Ureter (tissue), 1 donor: ENCODE data around the gene PGAP1. TPM values are rescaled to one million over a fixed set of nuclear protein-coding genes. Genes with fewer than 3 reads are reported as not detected.

Experiments used
- DNase-seq: peaks from one replicate; pipeline ENCODE4 v3.0.0-alpha.2; 2020; ENCODE audit warnings: low spot score
- total RNA-seq: library from RNA; stranded (reverse); gene quantifications from one replicate; pipeline ENCODE4 v1.2.4, GENCODE V29; 2023
- donor health status: DM: yes; HTN: yes; CAD: no.

The PGAP1 gene, protein sequence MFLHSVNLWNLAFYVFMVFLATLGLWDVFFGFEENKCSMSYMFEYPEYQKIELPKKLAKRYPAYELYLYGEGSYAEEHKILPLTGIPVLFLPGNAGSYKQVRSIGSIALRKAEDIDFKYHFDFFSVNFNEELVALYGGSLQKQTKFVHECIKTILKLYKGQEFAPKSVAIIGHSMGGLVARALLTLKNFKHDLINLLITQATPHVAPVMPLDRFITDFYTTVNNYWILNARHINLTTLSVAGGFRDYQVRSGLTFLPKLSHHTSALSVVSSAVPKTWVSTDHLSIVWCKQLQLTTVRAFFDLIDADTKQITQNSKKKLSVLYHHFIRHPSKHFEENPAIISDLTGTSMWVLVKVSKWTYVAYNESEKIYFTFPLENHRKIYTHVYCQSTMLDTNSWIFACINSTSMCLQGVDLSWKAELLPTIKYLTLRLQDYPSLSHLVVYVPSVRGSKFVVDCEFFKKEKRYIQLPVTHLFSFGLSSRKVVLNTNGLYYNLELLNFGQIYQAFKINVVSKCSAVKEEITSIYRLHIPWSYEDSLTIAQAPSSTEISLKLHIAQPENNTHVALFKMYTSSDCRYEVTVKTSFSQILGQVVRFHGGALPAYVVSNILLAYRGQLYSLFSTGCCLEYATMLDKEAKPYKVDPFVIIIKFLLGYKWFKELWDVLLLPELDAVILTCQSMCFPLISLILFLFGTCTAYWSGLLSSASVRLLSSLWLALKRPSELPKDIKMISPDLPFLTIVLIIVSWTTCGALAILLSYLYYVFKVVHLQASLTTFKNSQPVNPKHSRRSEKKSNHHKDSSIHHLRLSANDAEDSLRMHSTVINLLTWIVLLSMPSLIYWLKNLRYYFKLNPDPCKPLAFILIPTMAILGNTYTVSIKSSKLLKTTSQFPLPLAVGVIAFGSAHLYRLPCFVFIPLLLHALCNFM
- 40.3 TPM for total RNA-seq

DNA sequence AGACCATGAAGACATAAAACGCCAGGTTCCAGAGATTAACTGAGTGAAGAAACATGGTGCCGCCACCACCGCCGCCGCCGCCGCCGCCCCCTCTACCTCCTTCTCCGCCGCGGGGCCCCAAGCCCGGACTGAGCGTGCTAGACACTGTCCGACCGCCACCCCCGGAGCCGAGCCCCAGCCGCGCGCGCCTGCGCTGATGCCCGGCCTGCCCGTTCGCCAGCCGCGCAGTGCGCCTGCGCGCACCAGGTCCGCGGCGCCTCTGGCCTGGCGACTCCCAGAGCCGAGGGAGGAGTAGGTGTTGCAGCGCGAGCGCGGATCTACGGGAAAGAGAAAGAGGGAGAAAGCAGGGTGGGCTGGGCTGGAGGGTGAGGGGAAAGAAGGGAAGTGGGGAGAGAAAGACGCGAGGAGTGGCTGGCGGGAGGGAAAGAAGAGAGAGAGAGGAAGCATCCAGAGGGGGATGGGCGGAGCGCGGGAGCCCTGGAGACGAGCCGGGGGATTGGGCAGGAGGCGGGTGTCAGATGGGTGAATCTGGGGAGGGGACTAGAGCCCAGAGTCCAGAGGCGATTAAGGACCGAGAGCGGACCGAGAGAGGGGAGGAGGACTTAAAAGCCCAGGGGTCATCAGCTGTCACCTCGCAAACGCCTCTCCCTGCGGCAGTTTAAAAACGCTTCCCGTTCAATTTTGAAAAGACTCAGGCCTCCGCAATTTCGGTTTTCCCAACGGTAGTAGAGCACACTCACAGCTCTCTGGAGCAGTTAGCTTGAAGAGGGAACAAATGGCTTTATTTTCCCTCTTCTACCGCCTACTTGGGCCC, at the start of gene PGAP1:
TSS of gene PGAP1 (minus strand) at position 146 of the 814 bp plus-strand sequence. CDS start at position 55, 91 bp downstream.
- peak; percentile 90 for DNase-seq

DNA sequence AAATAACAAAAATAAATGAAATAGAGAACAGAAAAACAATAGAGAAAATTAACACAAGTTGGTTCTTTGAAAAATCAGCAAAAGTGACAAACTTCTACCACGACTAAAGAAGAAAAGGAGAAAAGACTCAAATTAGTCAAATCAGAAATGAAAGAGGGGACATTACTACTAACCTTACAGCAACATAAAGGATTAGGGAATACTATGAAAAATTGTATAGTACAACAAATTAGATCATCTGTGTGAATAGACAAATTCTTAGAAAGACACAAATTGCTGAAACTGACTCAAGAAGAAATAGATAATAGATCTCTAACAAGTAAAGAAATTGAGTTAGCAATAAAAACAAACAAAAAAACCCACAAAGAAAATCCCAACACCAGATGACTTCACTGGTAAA, 48.5 kb upstream of the PGAP1 start:
- DNase-seq: no peak

DNA sequence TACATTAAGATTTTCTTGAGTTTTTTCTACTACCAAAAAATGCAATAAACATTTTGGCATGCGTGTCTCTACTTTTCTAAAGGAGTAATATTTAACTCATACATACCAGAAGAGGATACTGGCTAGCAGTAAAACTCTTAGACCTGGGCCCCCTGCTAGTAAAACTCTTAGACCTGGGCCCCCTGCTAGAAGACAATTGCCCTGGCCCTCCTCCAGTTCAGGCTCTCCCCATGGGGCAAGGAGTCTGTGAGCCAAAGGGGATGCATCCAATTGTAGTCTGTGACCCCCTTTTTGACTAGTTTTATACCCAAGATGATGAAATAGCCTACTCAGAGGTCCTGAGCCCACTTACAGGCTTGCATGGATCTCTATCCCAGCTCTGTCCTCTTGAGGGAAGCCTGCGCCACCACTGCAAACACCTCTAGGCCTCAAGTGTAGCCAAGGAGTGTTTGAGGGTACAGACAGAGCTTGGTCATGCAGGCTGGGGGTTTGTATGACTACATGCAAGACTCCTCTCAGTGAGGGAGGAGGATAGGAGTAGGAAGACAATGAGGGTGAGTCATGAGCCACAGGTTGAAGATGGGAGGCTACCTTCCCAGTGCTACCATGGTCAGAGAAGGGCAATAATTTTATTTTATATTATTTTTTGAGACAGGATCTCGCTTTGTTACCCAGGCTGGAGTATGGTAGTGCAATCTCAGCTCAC, 45.2 kb upstream of the PGAP1 start:
- no peak for DNase-seq

DNA sequence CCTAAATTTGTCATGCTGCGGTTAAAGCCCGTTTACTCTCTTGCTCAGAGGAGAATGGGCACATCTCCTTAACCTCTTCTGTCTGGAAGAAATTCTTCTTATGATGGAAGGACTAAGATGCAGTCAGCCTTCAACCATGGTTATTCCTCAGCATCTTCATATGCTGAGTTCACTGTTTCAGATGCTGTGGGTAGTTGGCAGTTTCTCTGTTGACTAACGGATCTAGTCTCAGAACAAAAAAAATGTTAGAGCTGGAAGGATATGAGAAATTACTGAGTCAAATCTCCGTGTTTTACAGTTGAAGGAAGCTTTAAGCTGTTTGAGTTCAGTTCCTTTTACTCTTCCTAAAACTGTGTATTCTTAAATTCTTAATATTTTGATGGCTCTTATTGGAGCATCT, 43.6 kb upstream of the PGAP1 start:
- no peak for DNase-seq

DNA sequence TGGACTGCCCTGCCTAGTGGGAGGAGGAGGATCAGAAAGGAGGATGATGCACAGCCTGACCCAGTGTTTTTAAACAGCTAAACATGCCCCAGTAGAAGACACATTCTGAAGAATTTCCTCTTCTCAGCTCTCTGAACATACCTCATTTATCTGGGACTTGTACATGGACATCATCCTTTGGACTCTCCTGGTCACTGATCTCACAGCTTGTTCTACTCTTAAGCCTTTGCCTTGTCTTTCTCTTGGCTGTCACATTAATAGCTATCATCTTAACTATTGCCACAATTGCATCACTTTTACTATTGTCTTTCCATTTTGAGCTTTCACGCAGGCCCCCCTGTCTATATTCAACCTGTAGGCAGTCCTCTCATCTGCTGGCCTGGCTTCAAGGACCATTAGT, 42.0 kb upstream of the PGAP1 start:
- DNase-seq: no peak

DNA sequence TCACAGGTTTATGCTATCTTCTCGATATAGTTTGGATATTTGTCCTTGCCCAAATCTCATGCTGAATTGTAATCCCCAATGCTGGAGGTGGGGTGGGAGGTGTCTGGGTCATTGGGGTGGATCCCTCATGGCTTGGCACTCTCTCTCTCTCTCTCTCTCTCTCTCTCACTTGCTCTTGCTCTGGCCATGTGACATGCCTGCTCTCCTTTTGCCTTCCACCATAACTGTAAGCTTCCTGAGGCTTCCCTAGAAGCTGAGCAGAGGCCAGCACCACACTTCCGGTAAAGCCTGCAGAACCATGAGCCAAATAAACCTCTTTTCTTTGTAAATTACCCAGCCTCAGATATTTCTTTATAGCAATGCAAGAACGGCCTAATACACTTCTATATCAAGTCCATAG, 41.3 kb upstream of the PGAP1 start:
- DNase-seq: no peak

DNA sequence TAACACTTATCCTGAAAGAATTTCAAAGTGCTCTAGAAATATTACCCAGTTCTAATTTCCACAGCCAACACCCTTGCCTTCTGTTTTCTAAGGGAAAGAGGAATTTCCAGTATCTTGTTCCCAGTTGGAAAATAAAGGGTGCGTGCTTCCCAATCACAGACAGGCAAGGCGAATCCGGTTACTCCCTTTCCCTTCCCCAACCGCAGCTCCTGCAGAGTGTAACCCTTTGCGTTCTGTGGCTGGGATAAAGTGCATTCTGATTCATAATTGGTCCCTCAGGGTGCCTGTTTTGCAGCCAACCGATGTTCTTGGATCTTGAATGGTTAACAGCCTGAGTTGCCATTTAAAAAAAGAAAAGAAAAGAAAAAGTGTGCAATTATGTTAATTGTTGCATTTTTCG, 40.6 kb upstream of the PGAP1 start:
- DNase-seq: no peak

DNA sequence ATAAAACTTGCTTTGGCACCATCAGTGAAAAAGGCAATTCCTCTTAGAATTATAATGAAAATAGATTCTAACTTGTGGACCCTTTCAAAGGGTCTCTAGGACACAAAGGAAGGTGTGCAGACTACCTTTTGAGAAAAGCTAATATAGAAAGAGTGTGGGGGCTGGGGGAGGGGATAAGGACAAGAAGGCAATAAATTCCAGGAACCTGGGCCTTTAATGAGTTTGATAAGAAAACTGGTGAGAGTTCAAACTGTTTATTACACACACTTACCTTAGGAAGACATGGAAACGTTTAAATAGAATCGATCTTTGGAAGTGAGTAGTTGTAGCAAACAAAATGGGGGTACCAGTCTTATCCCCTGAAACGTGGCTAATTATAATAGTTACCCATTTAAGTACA, 39.6 kb upstream of the PGAP1 start:
- DNase-seq: no peak

DNA sequence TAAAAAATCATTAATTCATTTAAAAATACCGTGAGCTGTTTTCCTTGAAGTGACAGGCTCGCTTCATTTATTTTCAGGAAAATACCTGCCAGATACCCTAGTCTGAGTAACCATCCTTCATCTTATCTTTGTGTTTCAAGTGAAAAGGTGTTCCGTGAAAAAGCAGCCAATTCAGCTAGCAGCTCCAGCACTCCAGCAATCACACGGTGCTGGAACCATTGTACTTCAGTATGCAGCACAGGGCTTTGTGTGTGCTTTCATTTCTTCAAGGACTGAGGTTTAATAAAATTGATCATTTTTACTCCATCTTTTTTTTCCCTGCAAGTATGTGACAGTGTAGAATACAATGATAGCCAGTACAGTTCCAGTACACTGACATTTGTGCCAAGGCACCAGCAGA, 39.1 kb upstream of the PGAP1 start:
- no peak for DNase-seq

DNA sequence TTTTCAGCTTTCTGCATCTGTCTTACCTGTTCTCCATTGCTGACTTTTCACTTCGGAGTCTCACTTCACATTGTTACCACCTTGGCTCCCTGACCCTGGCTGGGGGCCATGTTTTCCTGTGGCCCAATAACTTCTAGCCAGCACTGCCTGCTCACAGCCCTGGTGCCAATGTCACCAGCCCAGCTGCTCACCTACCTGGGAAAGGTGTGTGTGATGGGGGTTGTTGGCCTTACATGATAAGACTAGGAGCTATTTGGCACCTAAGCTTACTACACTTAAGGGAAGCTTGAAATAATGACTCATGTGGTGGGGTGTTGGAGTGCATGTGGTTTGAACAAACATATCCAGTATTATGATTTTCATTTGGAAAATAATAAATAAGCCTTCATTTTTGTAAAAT, 37.5 kb upstream of the PGAP1 start:
- no peak for DNase-seq

DNA sequence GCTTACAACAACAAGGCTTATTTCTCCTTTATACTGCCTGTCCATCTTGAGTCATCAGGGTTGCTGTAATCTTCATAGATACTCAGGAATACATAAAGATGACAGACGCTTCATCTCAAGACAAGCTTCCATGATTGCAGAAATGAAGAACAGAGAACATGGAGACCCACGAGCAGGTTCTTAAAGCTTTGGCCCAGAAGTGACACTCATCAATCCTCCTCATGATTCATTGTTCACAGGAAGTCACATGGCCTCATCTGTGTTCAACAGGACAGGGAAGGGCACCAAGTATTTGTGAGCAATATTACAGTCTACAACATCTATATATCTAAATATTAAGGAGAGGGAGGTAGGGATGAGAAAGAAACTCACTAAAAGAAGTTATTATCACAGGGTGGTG, 36.5 kb upstream of the PGAP1 start:
- DNase-seq: no peak

DNA sequence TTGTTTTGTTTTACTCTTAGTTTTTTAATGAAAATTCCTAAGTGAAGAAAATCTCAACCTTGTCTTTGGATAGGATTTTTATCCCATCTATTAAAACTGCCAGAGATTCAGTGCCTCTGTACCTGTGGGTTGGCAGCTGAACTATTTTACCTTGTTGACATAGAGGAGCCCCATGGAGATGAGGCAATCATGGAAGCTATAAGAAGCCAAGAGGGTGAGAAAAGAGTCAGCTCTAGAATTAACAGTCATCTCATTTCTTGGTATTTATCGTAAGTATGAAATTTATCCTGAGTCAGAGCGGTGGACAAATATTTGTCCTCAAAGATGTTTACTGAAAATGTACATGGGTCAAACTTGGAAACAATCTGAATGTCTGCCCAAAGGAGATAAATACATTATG, 35.8 kb upstream of the PGAP1 start:
- DNase-seq: no peak

DNA sequence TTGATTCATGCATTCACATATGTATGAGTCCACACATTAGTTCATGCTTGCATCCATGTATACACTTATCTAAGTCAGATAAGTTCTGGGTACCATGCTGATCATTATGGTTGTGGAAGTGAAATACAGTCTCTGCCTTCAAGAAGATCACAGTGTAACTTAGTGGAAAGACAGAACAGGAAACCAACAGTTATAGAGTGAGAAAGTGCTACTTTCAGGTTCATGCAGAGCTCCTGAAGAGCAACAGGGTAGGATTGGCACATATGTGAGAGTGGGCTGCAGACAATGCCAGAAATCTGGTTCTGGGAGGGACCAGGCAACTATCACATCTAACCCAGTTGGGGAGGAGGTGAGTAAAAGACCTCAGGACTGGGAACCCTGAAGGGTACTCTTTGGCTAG, 35.4 kb upstream of the PGAP1 start:
- DNase-seq: no peak

DNA sequence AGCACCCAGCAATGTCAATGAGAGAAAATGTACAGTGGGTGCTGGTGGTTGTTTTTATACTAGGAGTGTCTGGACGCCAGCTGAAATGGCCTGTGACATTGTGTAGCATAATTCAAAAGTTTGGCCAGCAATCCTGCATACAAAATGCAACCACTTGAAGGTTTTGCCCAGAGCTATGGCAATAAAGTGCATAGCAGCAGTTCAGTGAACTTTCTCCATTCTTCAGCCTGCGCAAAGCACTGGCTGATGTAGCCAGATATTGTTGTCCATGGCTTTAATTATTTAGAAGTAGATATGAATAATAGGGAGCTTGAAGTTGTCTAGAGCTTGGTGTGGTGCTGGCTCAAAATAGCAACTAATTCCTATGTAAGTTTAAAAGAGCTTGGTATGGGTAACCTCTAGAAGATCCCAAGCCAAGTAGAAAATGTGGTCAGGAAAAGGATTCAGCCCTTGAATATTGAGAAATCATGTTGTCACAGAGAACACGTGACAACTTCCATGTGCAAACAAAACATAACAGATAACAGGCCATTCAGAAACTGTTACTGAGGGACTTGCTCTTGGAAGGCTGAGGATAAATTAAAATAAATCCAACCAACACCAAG, 33.3 kb upstream of the PGAP1 start:
- DNase-seq: no peak

DNA sequence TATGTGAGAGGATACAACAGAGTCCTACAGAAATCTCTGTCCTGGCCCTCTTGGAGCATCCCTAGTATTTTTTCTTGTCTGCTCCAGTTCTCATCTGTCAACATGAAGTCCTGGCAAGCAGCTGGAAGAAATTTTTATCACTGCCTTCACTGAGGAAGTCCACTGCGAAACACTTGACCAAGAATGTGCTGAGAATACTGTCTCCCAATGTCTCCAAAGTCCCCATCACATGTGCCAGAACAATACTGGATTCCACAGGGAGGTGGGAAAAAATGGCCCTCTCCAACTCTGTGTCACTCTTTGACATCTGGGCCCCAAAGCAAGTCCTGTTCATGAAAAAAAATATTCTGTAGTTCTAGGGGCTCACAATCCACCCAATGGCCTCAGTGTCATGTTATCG, 32.8 kb upstream of the PGAP1 start:
- no peak for DNase-seq

DNA sequence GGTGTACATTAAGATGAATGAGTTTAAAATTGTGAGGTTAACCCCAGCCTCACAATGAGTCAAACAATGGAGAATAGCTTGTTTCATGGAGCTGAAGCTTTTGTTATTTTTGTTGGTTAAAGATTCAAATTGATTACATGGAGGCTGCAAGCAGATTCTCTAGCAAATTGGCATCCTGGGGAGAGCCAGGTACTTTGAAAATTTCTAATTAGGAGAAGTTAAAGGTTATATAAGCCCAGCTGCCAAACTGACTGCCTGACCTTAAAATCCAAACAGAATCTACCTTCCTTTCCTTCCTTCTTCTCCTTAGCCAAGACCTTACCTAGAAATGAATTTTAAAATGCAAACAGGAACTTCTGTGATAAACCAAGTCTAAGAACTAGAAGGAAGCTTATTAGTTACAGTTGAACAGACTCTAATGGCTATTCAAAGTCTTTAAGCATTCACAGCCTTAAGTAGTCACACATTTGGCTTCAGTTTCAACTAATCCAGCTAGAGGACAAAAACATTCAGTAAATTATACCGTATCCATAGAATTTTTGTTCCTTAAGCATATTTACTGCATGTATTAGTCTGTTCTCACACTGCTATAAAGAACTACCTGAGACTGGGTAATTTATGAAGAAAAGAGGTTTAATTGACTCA, 31.5 kb upstream of the PGAP1 start:
- no peak for DNase-seq

DNA sequence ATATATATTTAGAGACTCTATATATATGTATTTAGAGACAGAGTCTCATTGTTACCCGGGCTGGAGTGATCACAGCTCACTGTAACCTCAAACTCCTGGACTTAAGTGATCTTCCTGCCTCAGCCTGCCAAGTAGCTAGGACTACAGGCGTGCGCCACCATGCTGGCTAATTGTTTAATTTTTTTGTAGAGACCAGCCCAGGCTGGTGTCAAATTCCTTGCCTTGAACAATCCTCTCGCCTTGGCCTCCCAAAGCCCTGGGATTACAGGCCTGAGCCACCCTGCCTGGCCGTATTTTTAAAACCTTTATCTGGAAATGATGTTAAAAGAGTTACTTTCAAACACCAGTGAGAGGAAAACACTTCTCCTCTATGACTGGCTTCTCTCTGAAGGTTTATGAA, 30.9 kb upstream of the PGAP1 start:
- DNase-seq: no peak

DNA sequence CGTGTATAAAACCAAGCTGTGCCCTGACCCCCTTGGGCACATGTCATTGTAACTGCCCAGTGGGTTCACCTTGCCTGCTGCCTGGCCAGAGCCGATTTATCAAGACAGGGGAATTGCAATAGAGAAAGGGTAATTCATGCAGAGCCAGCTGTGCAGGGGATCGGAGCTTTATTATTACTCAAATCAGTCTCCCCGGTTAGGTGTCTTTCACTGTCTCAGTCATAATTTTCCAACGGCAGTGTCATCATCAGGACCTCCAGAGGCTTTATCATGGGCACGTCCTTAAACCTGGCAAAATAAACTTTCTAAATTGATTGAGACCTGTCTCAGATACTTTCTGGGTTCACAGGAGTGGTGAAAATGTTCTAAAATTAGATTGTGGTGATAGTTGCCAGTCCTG, 29.6 kb upstream of the PGAP1 start:
- no peak for DNase-seq

DNA sequence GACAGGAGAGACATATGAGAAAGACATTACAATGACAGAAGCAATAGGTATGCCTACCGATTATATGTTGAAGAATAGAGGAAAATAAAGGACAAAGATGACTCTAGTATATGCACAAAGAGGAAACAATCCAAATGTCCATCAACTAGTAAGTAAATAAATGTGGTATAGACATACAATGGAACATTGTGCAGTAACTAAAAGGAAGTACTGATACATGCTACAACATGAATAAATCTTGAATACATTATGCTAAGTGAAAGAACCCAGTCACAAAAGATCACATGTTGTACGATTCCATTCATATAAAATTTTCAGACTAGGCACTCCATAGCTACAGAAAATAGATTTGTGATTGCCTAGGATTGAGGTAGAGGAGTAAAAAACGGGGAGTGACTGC, 28.5 kb upstream of the PGAP1 start:
- no peak for DNase-seq

DNA sequence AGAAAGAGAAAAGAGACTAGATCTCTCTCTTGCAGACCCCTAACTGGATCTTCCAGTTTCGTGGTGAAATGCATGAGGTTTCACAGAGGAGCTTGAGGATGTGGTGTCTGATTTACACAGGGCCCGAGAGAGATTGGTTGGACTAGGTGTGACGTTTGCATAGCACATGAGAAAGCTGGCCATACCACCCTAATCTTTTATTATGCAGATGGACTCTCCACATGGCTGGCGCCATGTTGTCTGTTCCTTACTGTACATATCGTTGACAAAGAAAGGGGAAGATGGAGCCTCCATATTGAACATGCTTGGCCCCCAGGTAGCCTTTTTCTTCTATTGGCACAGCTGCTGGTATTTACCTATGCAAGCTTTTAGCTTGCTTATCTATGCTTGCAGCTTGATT, 27.5 kb upstream of the PGAP1 start:
- DNase-seq: no peak

DNA sequence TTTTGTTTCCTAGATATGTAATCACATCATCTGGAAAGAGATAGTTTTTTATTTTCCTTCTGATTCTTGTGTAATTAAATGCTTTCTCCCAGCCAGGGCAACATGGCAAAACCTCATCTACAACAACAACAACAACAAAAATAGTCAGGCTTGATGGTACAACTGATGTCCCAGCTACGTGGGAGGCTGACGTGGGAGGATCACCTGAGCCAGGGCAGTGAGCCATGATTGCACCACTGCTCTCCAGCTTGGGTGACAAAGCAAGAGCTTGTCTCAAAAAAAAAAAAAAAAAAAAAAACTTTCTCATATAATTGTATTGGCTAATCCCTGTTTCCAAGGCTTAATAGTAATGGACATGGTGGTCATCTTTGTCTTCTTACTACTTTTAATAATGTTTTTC, 26.4 kb upstream of the PGAP1 start:
- no peak for DNase-seq
